ENCODE measurements around the gene CFAP54.

GRCh38 chr12:96831346-96831745, 342.0 kb downstream of the CFAP54 start:
- TF ChIP-seq, protein P1, sequence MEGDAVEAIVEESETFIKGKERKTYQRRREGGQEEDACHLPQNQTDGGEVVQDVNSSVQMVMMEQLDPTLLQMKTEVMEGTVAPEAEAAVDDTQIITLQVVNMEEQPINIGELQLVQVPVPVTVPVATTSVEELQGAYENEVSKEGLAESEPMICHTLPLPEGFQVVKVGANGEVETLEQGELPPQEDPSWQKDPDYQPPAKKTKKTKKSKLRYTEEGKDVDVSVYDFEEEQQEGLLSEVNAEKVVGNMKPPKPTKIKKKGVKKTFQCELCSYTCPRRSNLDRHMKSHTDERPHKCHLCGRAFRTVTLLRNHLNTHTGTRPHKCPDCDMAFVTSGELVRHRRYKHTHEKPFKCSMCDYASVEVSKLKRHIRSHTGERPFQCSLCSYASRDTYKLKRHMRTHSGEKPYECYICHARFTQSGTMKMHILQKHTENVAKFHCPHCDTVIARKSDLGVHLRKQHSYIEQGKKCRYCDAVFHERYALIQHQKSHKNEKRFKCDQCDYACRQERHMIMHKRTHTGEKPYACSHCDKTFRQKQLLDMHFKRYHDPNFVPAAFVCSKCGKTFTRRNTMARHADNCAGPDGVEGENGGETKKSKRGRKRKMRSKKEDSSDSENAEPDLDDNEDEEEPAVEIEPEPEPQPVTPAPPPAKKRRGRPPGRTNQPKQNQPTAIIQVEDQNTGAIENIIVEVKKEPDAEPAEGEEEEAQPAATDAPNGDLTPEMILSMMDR (IDR thresholded peaks at IDR 0.05), result no peak
- TF ChIP-seq EP300 (IDR thresholded peaks at IDR 0.05; ENCODE audit: borderline replicate concordance in 1 of 2, low read depth in 1 of 2, low read length in 1 of 2) (no peak), MEF2A (IDR thresholded peaks at IDR 0.05; ENCODE audit: borderline replicate concordance, low read depth) (no peak), ELF1 (IDR thresholded peaks at IDR 0.05) (no peak), POLR2AphosphoS5 (IDR thresholded peaks at IDR 0.05; ENCODE audit: low read depth, low read length) (no peak), TCF12 (IDR thresholded peaks at IDR 0.05) (no peak), SIN3A (IDR thresholded peaks at IDR 0.05; ENCODE audit: borderline replicate concordance, low read depth, low read length) (no peak)
